Upper lobe of left lung (tissue), 4 donors: ENCODE data around the gene NFKB1.
A peak's percentile ranks its signal among the peaks of the same experiment; 100 is the strongest.

ENCODE experiments used
- EP300 ChIP-seq, 4 donors: sonication (generic); formaldehyde crosslinking; IDR thresholded peaks; one replicate each; pipeline ENCODE4 v1.5.1; 2017; ENCODE audit warnings: antibody characterized with exemption in 4 of 4, control low read depth in 2 of 4
- POLR2A ChIP-seq, 4 donors: fragments of 450-650 bp; IDR thresholded peaks; one replicate each; pipeline ENCODE4 v1.5.1; 2016 to 2017; ENCODE audit warnings: antibody characterized with exemption in 4 of 4, mild to moderate bottlenecking in 2 of 4
- TF ChIP-seq, protein P1 (sequence below), 6 experiments: fragments of 450-650 bp in 4 of 6; fragments of 200-600 bp in 2 of 6; sonication (generic) in 2 of 6; IDR thresholded peaks; one replicate each; pipeline ENCODE4 v1.5.1; 2016 to 2019; ENCODE audit warnings: antibody characterized with exemption in 6 of 6

DNA sequence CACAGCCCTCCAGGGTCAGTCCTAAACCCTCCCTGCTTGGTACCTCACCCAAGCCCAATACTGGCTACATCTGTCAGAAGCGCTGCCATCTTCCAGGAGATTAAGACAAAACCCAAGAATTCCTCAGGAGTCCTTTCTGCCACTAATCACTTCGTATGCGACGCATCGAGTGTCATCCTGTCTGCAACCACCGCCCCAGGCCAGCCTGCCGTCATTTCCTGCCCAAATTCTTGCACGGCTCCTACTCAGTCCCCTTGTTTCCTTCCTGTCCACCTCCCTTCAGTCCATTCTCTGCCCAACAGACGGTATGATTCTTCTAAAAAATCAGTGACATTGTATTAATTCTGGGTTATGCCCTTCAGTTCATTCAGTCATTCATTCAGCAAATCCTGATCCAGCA, 113.6 kb downstream of the NFKB1 start:
- TF ChIP-seq, protein P1, sequence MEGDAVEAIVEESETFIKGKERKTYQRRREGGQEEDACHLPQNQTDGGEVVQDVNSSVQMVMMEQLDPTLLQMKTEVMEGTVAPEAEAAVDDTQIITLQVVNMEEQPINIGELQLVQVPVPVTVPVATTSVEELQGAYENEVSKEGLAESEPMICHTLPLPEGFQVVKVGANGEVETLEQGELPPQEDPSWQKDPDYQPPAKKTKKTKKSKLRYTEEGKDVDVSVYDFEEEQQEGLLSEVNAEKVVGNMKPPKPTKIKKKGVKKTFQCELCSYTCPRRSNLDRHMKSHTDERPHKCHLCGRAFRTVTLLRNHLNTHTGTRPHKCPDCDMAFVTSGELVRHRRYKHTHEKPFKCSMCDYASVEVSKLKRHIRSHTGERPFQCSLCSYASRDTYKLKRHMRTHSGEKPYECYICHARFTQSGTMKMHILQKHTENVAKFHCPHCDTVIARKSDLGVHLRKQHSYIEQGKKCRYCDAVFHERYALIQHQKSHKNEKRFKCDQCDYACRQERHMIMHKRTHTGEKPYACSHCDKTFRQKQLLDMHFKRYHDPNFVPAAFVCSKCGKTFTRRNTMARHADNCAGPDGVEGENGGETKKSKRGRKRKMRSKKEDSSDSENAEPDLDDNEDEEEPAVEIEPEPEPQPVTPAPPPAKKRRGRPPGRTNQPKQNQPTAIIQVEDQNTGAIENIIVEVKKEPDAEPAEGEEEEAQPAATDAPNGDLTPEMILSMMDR (IDR thresholded peaks at IDR 0.05): no peak
- TF ChIP-seq POLR2A (IDR thresholded peaks at IDR 0.05) (peak in 1 of 4 donors; percentile 46), EP300 (IDR thresholded peaks at IDR 0.05) (no peak)
